DMS53 (cell line): ENCODE results near the gene IMPA2.
A peak's percentile ranks its signal among the peaks of the same experiment; 100 is the strongest.
"Not testable (repeated sequence)": the region's sequence is repeated elsewhere in the genome, so short reads cannot be mapped to it uniquely, and the experiment has no call there.

Experiments used
- DNase-seq: peaks from one replicate; lab custom pipeline; 2025; lab: John Stamatoyannopoulos, UW

Gene IMPA2

DNA sequence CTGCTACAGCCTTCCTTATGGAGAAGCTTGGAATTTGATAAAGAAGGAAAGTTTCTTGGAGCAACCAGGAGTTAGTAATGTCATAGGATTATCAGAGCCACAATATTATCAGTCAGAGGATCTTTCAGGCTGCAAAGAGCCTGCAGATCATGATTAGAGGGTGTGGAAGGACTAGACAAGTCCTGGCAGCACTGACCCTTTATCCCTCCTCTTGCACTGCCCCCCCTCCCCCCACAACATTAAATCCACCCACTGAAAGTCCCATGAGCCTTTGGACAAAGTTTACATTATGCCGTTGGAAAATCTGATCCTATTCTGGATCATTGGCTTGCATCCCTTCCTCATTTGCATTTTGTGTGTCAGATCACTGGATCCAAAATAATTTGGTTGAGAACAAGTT lies 18.7 kb upstream of the IMPA2 start:
- no peak for DNase-seq

DNA sequence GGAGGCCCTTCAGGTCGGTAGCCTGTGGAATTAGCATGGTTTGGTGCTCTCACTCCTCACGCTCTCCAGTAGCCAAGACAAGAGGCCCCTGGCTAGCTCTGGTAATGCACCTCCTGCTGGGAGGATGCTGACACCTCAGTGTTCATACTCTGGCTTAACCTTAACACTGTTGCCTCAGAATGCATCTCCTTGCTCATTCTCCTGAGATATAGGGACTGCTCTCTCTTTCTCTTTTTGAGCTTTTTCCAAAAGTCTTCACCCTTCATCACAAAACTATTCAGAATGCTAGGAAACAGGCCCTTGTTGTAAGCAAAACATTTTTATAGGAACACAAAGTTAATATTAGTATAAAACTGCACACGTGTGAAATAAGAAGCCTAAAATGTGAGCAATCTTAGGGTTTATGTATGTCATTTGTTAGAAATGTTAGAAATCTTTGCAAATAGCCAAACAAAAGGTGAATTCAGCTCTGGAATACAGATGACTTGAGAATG lies 17.3 kb upstream of the IMPA2 start:
- peak; percentile 43 for DNase-seq

DNA sequence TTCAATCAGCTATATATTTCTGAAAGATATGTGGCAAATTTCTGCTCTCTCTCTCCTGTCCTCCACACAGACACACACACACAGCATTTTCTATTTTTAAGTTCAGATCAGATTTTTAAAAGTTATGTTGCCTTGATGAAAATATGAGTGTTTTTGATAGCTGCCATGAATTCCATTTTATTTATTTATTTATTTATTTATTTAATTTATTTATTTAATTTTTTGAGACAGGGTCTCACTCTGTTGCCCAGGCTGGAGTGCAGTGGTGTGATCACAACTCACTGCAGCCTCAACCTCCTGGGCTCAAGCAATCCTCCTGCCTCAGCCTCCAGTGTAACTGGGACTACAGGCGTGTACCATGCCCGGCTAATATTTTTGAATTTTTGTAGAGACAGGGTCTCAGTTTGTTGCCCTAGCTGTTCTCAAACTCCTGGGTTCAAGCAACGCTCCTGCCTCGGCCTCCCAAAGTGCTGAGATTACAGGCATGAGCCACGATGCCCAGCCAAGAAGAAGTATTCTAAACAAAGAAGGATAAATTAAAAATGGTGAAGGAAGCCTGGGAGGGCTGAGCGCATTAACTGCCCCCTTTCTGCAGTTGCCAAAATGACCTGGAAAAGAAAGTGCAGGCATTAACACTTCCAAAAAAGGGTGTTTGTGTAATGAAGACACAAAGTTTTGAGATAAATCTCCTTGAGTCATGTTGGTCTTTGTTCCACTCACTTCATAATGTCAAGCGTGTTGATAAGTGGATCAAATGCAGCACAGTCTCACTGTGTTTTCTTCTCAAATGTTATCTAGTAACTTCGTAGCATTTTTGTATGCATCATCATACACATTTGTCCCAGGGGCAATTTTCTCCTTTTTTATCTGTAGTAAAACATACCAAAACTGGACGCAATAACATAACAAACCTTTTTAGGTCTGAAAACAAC lies 11.1 kb upstream of the IMPA2 start:
- no peak for DNase-seq

- not testable (repeated sequence) for DNase-seq
These were observed 10.5 kb upstream of the IMPA2 start for GRCh38 chr18:11970836-11971226.

DNA sequence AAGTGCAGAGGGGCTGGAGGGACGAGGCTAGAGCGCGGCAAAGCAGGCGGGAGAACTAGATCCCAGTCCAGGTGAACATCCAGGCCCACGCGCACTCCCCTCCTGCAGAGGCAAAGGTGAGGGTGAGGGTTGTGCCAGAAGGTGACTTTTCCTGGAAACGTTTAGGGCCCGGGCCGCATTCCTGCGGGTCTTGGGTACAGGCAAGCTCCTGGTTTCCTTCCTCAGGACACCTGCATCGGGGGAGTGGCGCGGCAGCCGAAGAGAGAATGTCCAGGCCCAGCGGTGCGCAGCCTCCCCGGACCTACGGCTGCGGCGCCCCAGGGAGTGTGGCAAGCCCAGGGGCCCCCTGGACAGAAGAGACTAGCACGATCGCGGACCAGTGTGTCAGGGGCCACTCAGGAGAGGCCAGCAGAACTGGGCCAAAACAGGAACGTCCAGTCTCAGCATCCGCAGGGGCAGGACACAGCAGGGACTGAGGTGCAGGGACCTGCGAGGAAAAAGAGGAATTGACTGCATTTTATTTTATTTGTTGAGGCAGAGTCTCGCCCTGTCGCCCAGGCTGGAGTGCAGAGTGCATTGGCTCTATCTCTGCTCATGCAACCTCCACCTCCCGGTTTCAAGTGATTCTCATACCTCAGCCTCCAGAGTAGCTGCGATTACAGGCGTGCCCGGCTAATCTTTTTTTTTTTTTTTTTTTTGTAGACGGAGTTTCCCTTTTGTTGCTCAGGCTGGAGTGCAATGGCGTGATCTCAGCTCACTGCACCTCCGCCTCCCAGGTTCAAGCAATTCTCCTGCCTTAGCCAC lies 8.7 kb upstream of the IMPA2 start:
- DNase-seq, result no peak

- no peak for DNase-seq
These were observed 6.5 kb upstream of the IMPA2 start for GRCh38 chr18:11974741-11975325.

DNA sequence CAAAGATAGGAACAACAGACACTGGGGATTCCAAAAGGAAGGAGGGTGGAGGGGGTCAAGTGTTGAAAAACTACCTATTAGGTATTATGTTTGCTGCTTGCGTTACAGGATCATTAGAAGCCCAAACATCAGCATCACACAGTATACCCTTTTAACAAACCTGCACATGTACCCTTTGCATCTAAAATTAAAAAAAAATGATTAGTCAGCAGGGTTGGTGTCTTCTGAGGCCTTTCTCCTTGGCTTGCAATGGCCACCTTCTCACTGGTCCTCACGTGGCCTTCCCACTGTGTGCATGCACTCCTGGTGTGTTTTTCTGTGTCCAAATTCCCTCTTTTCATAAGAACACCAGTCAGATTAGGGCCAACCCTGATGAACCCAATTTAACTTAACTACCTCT lies 5.6 kb upstream of the IMPA2 start:
- DNase-seq, result no peak

DNA sequence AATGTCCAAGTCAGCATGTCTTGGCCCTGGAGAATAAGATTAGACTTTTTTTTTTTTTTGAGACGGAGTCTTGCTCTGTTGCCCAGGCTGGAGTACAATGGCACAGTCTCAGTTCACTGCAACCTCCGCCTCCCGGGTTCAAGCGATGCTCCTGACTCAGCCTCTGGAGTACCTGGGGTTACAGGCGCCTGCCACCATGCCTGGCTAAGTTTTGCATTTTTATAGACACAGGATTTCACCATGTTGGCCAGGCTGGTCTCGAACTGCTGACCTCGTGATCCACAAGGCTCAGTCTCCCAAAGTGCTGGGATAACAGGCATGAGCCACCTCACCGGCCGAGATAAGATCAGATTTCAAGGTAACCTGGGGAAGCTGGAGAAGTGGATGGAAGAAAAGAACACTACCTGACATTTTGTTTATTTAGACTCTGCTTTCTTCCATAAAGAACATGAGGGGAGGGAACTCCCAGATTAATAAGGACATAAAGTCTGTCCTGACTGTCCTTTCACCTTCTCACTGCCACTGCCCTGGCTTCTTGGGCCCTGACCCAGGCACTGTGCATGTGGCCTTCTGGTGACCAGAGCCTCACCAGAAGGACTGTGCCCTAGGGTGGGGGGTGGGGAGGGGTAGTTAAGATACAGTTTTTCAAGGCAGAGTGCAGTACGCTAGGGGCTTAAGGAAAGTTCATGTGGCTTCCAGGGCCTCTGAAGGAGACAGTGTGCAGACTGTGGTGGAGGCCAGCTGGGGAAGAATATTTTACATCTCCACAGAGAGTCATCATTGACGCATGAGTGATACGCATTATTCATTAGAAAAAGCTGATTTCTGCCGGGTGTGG lies 4.8 kb upstream of the IMPA2 start:
- DNase-seq, result no peak

DNA sequence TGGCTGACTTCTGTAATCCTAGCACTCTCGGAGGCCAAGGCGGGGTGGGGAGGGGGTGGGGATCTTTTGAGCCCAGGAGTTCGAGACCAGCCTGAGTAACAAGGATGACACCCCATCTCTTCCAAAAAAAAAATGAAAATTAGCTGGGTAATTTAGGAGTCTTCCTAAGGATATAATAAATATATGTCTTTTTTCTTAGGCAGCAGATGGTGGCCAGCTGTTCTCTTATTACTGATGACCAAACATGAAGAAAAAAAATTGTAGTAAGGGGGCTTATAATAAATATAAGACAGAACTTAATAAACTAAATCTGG lies 4.2 kb upstream of the IMPA2 start:
- DNase-seq, result no peak

- peak; percentile 50 for DNase-seq
These were observed 2.4 kb upstream of the IMPA2 start for GRCh38 chr18:11978956-11979355.

GRCh38 chr18:11980163-11980493 lies 1.2 kb upstream of the IMPA2 start:
- DNase-seq, result peak; percentile 88

DNA sequence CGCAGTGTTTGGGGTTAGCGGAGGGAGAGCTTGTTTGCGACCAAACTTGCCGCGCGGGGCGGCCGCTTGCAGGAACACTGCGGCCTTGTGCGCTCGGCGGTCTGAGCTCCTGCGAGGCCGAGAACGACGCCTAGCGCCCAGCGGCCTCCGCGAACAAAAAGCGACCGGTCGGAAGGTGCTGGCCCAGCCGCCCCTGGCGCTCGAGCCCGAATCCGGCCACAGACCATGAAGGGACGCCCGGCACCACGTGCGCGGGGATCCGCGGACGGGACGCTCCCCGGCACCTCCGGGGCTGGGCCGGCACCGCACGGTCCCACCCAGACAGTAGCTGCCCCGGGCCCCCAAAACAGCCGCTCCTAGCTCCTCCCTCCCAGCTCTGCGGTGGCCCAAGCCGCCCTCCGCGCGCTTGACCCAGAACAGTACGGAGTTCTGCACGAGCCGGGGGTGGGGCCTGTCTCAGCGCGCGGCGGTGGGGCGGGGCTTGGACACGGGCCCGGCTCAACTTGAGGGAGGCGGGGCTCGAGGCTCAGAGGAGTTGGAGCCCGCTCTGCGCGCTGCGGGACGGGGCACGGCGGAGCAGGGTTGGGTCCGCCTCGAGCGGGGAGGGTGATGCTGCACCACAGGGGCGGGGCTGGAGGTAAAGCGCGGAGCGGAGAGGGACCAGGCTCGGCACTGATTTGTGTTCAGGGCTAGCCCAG lies 664 bp upstream of the IMPA2 start:
- peak; percentile 100 for DNase-seq

- DNase-seq, result peak; percentile 94
These were observed 448 bp downstream of the IMPA2 start for GRCh38 chr18:11981543-11982366.

DNA sequence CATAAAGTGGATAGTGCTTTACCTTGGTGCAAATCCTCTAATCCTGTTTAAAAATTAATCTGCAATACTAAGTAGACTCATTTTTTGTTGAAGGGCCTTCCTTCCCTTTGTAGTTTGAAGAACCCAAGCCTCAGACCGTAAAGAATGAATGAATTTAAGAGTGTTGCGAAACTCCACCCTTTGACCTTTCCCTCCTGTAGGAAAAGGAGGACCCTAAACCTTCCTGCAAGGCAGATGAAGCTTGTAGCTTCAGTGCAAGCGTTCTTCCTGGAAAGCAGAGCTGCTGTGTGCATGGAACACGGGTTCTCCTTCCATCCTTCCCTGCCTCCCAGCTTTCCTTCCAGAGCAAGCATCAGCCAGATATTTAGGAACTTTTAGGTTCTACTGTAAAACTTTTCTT lies 1.7 kb downstream of the IMPA2 start:
- no peak for DNase-seq

DNA sequence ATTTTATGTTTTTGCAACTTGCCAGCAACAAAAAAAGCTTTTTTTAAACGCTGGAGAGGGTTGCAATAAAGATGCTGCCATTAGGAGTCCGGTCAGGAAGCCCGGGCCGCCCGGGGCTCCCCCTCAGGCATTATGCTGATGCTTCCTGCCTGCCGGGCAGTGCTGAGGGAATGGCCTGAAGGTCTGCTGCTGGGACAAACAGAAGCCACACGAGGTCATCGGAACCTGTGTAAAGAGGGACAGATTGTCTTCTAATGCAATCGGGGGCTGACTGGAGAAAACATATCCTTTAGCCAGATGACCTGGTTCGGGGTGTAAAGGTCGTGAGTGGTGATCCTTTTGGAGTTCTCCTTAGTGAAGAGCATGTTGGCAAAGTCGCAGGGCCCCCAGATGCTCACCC lies 2.3 kb downstream of the IMPA2 start:
- peak; percentile 52 for DNase-seq

DNA sequence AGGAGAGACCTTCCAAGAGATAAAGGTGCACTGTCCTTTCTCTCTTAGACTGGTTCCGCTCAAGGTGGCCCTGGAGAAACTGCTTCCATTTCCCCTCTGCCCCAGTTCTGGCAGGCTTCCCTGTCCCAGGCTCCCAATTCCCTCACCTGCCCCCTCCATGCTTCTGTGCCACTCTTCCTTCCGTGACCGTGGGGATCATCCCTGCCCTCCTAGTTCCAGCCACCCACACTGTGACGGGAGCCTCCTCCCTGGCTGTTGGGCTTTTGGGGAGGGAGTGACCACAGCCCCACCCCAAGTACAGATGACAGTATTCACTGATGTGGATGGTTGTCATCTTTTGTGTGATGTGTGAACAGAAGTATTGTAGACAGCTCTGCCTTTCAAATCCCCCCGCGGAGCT lies 2.8 kb downstream of the IMPA2 start:
- no peak for DNase-seq

GRCh38 chr18:11985586-11985985 lies 4.3 kb downstream of the IMPA2 start:
- DNase-seq, result no peak

- no peak for DNase-seq
These were observed 4.8 kb downstream of the IMPA2 start for GRCh38 chr18:11986061-11986460.

DNA sequence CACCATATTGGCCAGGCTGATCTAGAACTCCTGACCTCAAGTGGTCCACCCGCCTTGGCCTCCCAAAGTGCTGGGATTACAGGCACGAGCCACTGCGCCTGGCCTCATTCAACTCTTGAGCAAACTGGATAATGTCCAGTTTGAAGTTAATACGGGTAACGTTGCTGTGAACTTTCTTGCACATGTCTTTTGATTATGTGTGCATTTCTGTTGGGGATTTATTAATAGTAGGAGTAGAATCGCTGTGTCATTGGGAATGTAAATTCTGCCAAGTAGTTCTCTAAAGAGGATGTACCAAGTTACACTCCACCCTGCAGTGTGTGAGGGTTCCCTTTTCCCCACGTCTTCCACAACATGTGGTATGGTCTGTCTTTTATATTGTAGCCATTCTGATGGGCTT lies 6.2 kb downstream of the IMPA2 start:
- DNase-seq, result no peak

DNA sequence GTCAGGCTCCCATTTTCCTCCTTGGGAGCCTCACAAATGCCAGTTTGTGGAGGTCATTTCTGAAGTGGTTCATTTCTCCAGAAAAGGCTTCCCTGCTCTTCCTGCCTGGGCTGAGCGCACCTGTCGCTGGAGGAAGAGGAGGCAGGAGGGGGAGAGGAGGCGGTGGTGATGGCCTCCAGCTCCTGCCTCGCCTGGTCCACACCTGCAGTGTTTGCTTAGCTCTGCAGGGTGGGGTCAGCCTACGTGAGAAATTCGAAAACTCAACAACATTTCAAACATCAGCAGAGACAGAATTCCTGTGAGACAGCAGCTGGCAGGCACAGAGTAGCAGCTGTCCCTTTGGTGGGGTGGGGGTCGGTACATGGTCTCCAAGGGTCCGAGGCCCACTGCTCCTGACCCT lies 7.9 kb downstream of the IMPA2 start:
- peak; percentile 76 for DNase-seq
